Ishikawa (cell line): ENCODE data around the gene NLGN3.

ENCODE experiments used
- CEBPB ChIP-seq: IDR thresholded peaks from 2 replicates; pipeline ENCODE4 v1.6.1; 2012
- CREB1 ChIP-seq: IDR thresholded peaks from 2 replicates; pipeline ENCODE4 v1.6.1; 2012; ENCODE audit warnings: low read depth
- EGR1 ChIP-seq: IDR thresholded peaks from 2 replicates; pipeline ENCODE4 v1.6.1; 2012
- EP300 ChIP-seq: IDR thresholded peaks from 2 replicates; pipeline ENCODE4 v1.6.1; 2012; ENCODE audit warnings: borderline replicate concordance
- FOXM1 ChIP-seq: IDR thresholded peaks from 2 replicates; pipeline ENCODE4 v1.6.1; 2012; ENCODE audit warnings: low read depth, borderline replicate concordance
- NFIC ChIP-seq: IDR thresholded peaks from 2 replicates; pipeline ENCODE4 v1.6.1; 2012
- RAD21 ChIP-seq: IDR thresholded peaks from 2 replicates; pipeline ENCODE4 v1.6.1; 2012; ENCODE audit warnings: low read depth
- TAF1 ChIP-seq: IDR thresholded peaks from 2 replicates; pipeline ENCODE4 v1.6.1; 2012; ENCODE audit warnings: low read depth, mild to moderate bottlenecking
- TCF12 ChIP-seq: IDR thresholded peaks from 2 replicates; pipeline ENCODE4 v1.6.1; 2012; ENCODE audit warnings: low read depth
- TEAD4 ChIP-seq: IDR thresholded peaks from 2 replicates; pipeline ENCODE4 v1.6.1; 2012
- YY1 ChIP-seq: IDR thresholded peaks from 2 replicates; pipeline ENCODE4 v1.6.1; 2012; ENCODE audit warnings: low read depth
- ZBTB7A ChIP-seq: IDR thresholded peaks from 2 replicates; pipeline ENCODE4 v1.6.1; 2012; ENCODE audit warnings: low read depth
- TF ChIP-seq, protein P1 (sequence below): IDR thresholded peaks from 2 replicates; pipeline ENCODE4 v1.6.1; 2012; ENCODE audit warnings: low read depth, mild to moderate bottlenecking
- TF ChIP-seq, protein P2 (sequence below): IDR thresholded peaks from 2 replicates; pipeline ENCODE4 v1.6.1; 2012
- TF ChIP-seq, protein P3 (sequence below): IDR thresholded peaks from 2 replicates; pipeline ENCODE4 v1.6.1; 2012

The NLGN3 gene

DNA sequence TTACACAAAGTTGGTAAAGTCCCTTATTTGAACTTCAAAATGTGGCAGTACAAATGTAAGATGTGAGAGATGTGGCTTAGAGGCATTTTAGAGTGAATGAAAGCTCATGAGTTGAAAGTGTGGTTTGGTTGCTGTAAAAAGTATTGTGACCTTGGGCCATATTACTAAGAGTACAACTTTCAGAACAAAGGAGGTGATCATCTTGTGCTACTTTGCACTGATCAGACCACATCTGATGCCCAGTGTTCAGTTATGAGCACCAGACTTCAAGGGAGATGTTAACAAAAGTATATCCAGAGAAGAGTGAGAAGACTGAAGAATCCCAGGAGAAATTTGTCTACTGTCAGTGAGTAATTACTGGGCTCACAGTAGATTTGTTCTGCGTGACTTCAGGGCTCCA, 30.2 kb downstream of the NLGN3 start:
- TF ChIP-seq CREB1: no peak
- no peak for TF ChIP-seq YY1
- TF ChIP-seq TCF12: no peak
- TF ChIP-seq CEBPB: no peak
- TF ChIP-seq, protein P1, sequence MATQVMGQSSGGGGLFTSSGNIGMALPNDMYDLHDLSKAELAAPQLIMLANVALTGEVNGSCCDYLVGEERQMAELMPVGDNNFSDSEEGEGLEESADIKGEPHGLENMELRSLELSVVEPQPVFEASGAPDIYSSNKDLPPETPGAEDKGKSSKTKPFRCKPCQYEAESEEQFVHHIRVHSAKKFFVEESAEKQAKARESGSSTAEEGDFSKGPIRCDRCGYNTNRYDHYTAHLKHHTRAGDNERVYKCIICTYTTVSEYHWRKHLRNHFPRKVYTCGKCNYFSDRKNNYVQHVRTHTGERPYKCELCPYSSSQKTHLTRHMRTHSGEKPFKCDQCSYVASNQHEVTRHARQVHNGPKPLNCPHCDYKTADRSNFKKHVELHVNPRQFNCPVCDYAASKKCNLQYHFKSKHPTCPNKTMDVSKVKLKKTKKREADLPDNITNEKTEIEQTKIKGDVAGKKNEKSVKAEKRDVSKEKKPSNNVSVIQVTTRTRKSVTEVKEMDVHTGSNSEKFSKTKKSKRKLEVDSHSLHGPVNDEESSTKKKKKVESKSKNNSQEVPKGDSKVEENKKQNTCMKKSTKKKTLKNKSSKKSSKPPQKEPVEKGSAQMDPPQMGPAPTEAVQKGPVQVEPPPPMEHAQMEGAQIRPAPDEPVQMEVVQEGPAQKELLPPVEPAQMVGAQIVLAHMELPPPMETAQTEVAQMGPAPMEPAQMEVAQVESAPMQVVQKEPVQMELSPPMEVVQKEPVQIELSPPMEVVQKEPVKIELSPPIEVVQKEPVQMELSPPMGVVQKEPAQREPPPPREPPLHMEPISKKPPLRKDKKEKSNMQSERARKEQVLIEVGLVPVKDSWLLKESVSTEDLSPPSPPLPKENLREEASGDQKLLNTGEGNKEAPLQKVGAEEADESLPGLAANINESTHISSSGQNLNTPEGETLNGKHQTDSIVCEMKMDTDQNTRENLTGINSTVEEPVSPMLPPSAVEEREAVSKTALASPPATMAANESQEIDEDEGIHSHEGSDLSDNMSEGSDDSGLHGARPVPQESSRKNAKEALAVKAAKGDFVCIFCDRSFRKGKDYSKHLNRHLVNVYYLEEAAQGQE: no peak
- TF ChIP-seq, protein P2, sequence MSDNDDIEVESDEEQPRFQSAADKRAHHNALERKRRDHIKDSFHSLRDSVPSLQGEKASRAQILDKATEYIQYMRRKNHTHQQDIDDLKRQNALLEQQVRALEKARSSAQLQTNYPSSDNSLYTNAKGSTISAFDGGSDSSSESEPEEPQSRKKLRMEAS: no peak
- TF ChIP-seq NFIC: no peak
- TF ChIP-seq, protein P3, sequence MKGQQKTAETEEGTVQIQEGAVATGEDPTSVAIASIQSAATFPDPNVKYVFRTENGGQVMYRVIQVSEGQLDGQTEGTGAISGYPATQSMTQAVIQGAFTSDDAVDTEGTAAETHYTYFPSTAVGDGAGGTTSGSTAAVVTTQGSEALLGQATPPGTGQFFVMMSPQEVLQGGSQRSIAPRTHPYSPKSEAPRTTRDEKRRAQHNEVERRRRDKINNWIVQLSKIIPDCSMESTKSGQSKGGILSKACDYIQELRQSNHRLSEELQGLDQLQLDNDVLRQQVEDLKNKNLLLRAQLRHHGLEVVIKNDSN: no peak
- TF ChIP-seq EGR1: no peak
- no peak for TF ChIP-seq RAD21
- no peak for TF ChIP-seq FOXM1

DNA sequence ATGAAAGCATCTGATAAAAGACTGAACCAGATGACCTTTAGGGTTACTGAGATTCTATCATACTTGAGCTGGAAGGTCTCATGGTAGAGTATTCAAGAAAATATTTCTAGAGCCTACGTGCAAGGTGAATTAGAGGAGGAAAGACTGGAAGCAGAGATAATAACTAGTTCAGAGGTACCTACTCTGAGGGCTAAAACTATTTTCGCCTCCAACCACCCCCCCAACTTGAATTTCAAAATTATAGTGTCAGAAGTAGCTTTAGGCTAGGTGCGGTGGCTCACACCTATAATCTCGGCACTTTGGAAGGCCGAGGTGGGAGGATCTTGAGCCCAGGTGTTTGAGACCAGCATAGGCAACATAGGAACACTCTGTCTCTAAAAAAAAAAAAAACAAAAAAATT, 30.9 kb downstream of the NLGN3 start:
- no peak for TF ChIP-seq NFIC
- TF ChIP-seq RAD21: no peak

DNA sequence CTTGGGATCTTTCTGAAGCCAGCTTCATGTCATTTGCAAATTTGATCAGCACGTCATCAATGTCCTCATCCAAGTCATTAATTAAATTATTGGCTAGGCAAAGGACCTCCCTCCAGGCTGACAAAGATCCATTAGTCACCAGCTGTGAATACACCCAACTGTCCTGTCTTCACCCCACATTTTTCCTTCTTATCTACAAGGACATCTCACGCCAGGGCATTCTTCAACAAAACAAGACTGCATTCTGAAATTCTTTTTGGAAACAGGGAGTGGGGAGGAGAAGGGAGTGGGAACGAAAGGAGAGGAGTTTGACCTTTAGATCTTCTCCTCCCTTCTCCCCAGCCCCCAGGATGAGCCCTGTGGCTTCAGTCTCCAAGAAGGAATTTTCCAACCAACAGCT, 32.7 kb downstream of the NLGN3 start:
- no peak for TF ChIP-seq CREB1
- no peak for TF ChIP-seq TEAD4
- no peak for TF ChIP-seq ZBTB7A
- TF ChIP-seq CEBPB: no peak
- TF ChIP-seq, protein P2: no peak
- TF ChIP-seq YY1: no peak
- TF ChIP-seq, protein P1: no peak
- TF ChIP-seq EGR1: no peak
- no peak for TF ChIP-seq EP300
- no peak for TF ChIP-seq TAF1

DNA sequence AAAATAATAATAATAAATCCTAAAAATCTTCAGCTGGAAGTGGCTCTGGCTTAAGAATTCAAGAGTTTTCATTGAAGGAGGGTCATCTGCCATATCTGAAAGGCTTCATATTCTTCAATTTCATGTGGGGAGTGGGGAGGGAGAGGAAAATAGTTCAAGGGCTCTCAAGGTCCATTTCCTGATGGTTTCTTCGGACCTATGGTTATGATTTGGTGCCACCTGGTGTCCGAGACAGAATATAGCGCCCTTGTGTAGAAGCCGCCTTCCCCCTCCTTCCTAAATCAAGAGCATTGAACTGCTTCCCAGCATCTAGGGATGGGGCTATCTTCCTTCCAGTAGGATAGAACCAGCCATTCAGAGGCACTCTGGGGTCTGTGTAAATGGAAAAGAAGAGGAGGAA, 34.3 kb downstream of the NLGN3 start:
- no peak for TF ChIP-seq TCF12
- TF ChIP-seq RAD21: peak; percentile 84

DNA sequence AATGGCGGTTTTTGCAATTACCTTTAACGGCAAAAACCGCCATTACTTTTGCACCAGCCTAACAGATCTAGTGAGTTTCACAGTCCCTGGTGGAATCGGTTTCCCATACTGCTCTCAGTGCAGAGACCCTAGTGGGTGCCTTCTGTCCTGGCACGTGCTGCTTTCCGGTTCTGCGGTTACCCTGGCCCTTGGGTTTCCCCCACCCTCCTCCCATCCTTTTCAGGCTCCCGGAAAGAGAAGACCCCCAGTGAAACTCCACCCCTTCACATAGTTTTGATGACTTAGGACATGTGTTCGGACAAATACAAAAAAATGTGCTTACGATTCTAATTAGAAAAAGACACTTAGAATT, 36.9 kb downstream of the NLGN3 start:
- TF ChIP-seq TCF12 (no peak), FOXM1 (no peak), TAF1 (no peak), TEAD4 (no peak), NFIC (no peak), EP300 (no peak)
- TF ChIP-seq, protein P2: no peak
- TF ChIP-seq, protein P1: no peak
